Adrenal gland (tissue), 12 donors: ENCODE data around the gene LETMD1. TPM values are rescaled to one million over a fixed set of nuclear protein-coding genes. Genes with fewer than 3 reads are reported as not detected.

Experiments
- DNase-seq, 7 donors: peaks; one replicate each; pipeline ENCODE4 v3.0.0-alpha.2; 2019 to 2020
- H3K27ac ChIP-seq, 5 donors: fragments of 200-600 bp; sonication (generic) in 4 of 5; 1 replicate in 3 of 5; 2 replicates in 2 of 5; pipeline versions ENCODE4 v1.5.1 to v1.8.0; 2016 to 2020; ENCODE audit warnings: mild to moderate bottlenecking in 1 of 5
- H3K27me3 ChIP-seq: fragments of 200-600 bp; 2 replicates; pipeline ENCODE4 v1.8.0; 2021
- H3K36me3 ChIP-seq, 2 donors: fragments of 200-600 bp; replicated peaks in 1 of 2; 1 replicate in 1 of 2; 2 replicates in 1 of 2; pipeline versions ENCODE4 v1.5.1 to v1.8.0; 2018 to 2022
- H3K4me1 ChIP-seq, 2 donors: fragments of 200-600 bp; replicated peaks in 1 of 2; 1 replicate in 1 of 2; 2 replicates in 1 of 2; pipeline versions ENCODE4 v1.5.1 to v1.8.0; 2018 to 2021
- H3K4me3 ChIP-seq, 4 donors: fragments of 200-600 bp; sonication (generic) in 3 of 4; one replicate each; pipeline ENCODE4 v1.5.1; 2016 to 2018
- H3K9me3 ChIP-seq, 3 donors: fragments of 200-600 bp; sonication (generic) in 1 of 3; replicated peaks in 1 of 3; 1 replicate in 2 of 3; 2 replicates in 1 of 3; pipeline versions ENCODE4 v1.5.1 to v1.8.0; 2016 to 2021
- POLR2A ChIP-seq, 2 donors: fragments of 450-650 bp; IDR thresholded peaks; one replicate each; pipeline ENCODE4 v1.6.1; 2017; ENCODE audit warnings: antibody characterized with exemption in 2 of 2, mild to moderate bottlenecking in 2 of 2, moderate library complexity in 1 of 2
- WGBS, 4 donors: extraction: QIAGEN DNeasy Blood & Tissue Kit in 2 of 4; methylation state at CpG; one replicate each; pipeline versions ENCODE4 v1.1.5 to v1.1.7; 2013 to 2017; 5-methylcytosine and 5-hydroxymethylcytosine counted together
- intact Hi-C, 2 donors: fragments of 100-400 bp; cut with DNase I; formaldehyde crosslinking; loops; one replicate each; pipeline versions ENCODE4 v1.14.1 to v1.15.0; 2022 to 2023
- polyA plus RNA-seq, 3 donors: library from polyadenylated mRNA; stranded (reverse); fragments of 200-250 nt in 2 of 3; fragments of 350-450 nt in 1 of 3; fragmentation: Illumina TruSeq in 1 of 3; extraction: RNeasy Lipid Tissue Mini Kit (QIAGEN cat#74804) in 1 of 3; gene quantifications; one replicate each; pipeline ENCODE4 v1.2.3, GENCODE V29; 2013 to 2014
- total RNA-seq, 9 donors: library from RNA; depleted of rRNA in 4 of 9; stranded (reverse); fragments of >200 nt in 4 of 9; fragments of 120-200 nt in 1 of 9; fragmentation: NEBNext Ultra II Directional in 1 of 9; extraction: Animal tissue kit (Norgen Biotek cat#: 25700) in 1 of 9; gene quantifications; one replicate each; pipeline versions ENCODE4 v1.1.0 to v1.2.4, GENCODE V29; 2013 to 2023
- TF ChIP-seq, protein P1 (sequence below), 6 experiments: fragments of 450-650 bp in 4 of 6; fragments of 200-600 bp in 2 of 6; sonication (generic) in 1 of 6; IDR thresholded peaks; 1 replicate in 5 of 6; 2 replicates in 1 of 6; pipeline versions ENCODE4 v1.5.1 to v1.8.0; 2016 to 2021; ENCODE audit warnings: antibody characterized with exemption in 6 of 6, mild to moderate bottlenecking in 2 of 6, moderate library complexity in 1 of 6
- donor health status: healthy with polysubstance abuse.
- donor health status: Bipolar disorder and iron deficiency.
- donor health status: DM: yes; HTN: yes; CAD: no.
- donor health status: DM: no; HTN: no; CAD: no.
- donor health status: DM: no; HTN: no; CAD: no.
- donor health status: DM: yes; HTN: yes; CAD: no.

Gene LETMD1
- total and polyA plus RNA-seq, 12 donors = 37.7 to 122 (median 73.2) TPM

DNA sequence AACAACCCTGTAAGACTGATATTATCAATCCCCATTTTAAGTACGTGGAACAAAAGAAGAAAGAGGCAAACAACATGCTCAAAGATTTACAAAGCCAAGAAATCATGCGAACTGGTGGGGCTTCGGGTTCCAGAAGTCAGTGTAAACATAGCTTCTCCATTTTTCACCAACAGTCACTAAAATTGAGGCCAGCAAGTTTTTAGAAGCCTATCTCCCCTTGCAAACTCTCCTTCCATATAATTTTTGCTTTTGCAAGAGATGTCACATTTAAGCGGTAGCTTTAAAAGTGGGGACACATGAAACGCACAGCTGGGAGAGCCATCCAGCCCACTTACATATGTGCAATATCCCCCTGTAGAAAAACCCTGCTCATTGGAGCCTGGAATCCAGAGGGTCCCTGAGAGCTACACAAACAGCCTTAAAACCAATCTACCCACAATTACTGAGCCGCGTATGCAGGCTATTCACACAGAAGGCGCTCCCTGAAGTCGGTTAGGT is 22.7 kb upstream of the LETMD1 start:
- WGBS, 4 donors = 10 to 12% (median 11%) methylated on average over 9 of the region's 9 CpGs
- DNase-seq = no peak

DNA sequence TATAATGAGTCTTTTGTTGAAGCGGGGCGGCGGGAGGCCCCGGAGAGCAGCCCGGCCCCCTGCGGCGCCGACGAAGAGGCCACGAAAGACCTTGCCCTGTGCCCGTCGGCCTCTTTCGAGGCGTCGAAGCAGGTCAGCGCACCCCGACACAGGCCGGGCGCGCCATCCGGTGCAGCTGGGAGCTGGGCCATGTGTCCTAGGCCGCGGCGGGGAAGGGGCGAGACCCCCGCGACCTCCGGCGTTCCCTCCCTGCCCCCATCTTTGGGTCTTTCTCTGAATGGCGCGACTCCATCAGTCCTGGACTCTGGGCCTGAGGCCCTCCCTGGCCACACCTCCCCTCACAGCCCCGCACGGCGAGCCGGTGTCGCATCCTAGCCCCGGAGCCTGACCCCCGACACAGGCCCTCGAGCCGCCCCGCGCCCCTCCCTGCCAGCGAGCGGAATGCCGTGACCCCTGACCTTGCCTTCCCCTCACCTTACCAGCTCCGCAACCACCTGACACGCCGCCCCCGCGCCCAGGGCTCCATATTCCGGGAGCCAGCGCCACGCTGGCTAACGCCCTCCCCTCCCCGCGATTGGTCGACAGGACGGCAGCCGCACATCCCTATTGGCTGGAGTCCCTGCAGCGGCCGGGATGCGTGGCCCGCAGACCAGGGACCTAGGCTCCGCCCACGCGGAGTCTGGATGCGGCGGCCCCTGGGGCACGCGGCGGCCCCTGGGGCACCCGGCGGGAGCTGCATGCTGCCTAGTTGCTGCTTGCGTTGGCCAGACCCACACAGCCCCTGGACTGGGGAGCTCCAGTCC is 22.1 kb upstream of the LETMD1 start, which contains the start of gene SLC11A2:
TSS of gene SLC11A2 (minus strand) at position 549 of the 803 bp plus-strand sequence. CDS start 15,656 bp downstream, outside the sequence.
- H3K4me1 ChIP-seq = peaks cover 10 to 33% of the 10 kb centered on the region in 2 donors
- peak within 1 kb of the TSS; percentile 9 to 73 (median 61) for H3K4me3 ChIP-seq
- H3K9me3 ChIP-seq = no peaks in the 10 kb centered on the region
- TF ChIP-seq, protein P1, sequence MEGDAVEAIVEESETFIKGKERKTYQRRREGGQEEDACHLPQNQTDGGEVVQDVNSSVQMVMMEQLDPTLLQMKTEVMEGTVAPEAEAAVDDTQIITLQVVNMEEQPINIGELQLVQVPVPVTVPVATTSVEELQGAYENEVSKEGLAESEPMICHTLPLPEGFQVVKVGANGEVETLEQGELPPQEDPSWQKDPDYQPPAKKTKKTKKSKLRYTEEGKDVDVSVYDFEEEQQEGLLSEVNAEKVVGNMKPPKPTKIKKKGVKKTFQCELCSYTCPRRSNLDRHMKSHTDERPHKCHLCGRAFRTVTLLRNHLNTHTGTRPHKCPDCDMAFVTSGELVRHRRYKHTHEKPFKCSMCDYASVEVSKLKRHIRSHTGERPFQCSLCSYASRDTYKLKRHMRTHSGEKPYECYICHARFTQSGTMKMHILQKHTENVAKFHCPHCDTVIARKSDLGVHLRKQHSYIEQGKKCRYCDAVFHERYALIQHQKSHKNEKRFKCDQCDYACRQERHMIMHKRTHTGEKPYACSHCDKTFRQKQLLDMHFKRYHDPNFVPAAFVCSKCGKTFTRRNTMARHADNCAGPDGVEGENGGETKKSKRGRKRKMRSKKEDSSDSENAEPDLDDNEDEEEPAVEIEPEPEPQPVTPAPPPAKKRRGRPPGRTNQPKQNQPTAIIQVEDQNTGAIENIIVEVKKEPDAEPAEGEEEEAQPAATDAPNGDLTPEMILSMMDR (IDR thresholded peaks at IDR 0.05) = peak in 2 of 6 experiments; percentile 26 to 34
- TF ChIP-seq POLR2A (IDR thresholded peaks at IDR 0.05) = peak; percentile 44 to 67
- no peaks in the 10 kb centered on the region for H3K36me3 ChIP-seq
- DNase-seq = peak; percentile 95 to 98 (median 97)
- WGBS, 4 donors = 0 to 1% (median 1%) methylated on average over 36 to 74 of the region's 74 CpGs
- no peaks in the 10 kb centered on the region for H3K27me3 ChIP-seq
- H3K27ac ChIP-seq = peak within 1 kb of the TSS; percentile 56 to 98 (median 93)
- intact Hi-C loops = no loop called here

More for the DNA sequence above, 22.7 kb upstream of the LETMD1 start:
- peak overlapping the region; percentile 56 to 98 (median 93) for H3K27ac ChIP-seq
- no peaks in the 10 kb centered on the region for H3K36me3 ChIP-seq
- peak overlapping the region; percentile 9 to 73 (median 61) for H3K4me3 ChIP-seq
- H3K9me3 ChIP-seq = no peaks in the 10 kb centered on the region
- peaks cover 10 to 34% of the 10 kb centered on the region in 2 donors for H3K4me1 ChIP-seq
- no peak for TF ChIP-seq POLR2A (IDR thresholded peaks at IDR 0.05)
- TF ChIP-seq, protein P1 (IDR thresholded peaks at IDR 0.05) = no peak
- no peaks in the 10 kb centered on the region for H3K27me3 ChIP-seq
- intact Hi-C loops = no loop called here

DNA sequence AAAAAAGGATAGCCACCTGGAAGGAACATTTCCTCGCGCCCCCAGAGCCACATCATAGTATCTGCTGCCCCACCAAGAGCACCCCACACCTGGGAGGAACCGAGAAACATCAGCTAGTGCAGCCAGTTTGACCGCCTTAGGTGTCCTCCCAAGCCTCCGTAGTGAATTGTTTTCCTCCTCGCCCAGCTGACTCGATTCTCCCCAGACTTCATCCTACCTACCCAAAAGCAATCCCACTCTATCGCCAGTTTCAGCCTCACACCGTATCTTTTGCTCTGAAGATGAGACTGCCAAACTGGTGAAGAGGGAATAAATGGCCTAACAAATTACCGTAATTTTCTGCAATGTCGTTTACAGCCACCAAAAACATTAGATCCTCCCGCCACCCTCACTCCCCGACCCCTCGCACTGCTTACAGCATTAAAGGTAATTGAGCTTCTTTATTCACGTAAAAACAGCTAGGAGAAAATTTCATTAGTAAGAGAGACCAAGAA is 20.7 kb upstream of the LETMD1 start:
- Histone ChIP-seq H3K27ac (no peak overlapping the region), H3K9me3 (no peaks in the 10 kb centered on the region), H3K27me3 (no peaks in the 10 kb centered on the region), H3K4me3 (no peak overlapping the region), H3K36me3 (no peaks in the 10 kb centered on the region), H3K4me1 (peaks cover 10 to 19% of the 10 kb centered on the region in 2 donors)
- intact Hi-C loops = no loop called here
- peak in 1 of 7 donors; percentile 49 for DNase-seq
- 92 to 94% (median 93%) methylated on average over 15 of the region's 15 CpGs for WGBS, 4 donors
- TF ChIP-seq, protein P1 (IDR thresholded peaks at IDR 0.05) = no peak
- no peak for TF ChIP-seq POLR2A (IDR thresholded peaks at IDR 0.05)

DNA sequence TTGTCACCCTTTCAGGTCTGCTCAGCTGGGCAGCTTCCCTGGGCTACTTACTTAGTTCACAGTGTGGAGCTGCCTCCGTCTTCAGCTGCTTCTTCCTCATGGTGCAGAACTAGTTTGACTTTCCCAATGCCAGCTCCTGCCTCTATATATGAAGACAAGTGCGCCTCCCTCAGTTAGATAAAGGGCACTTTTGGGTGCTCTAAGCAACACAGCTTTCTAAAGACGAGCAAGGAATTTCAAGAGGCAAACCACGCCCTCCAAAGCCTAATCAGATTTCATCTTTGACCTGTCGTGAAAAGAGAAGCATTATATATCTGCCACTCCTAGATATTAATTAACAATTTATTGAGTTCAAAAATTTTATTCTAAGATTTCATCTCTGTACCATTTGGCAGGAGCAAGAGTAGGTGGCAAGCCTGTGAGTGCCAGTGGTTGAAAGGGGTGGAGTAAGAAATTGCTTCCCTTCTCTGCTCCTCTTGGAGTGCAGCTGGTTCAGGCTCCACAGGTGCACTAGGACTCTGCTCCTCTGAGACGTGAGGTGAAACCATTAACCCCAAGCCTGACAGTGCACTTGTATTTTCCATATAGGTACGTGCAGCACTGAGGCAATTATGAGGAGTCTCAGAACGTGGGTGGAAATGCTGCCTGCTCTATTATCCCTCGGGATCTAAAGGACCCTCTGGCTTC is 19.9 kb upstream of the LETMD1 start:
- DNase-seq = peak in 5 of 7 donors; percentile 28 to 61 (median 39)
- peaks cover 9 to 10% of the 10 kb centered on the region in 2 donors for H3K4me1 ChIP-seq
- no peaks in the 10 kb centered on the region for H3K9me3 ChIP-seq
- H3K36me3 ChIP-seq = no peaks in the 10 kb centered on the region
- TF ChIP-seq POLR2A (IDR thresholded peaks at IDR 0.05) = no peak
- TF ChIP-seq, protein P1 (IDR thresholded peaks at IDR 0.05) = peak in 5 of 6 experiments; percentile 9 to 41 (median 31)
- no peaks in the 10 kb centered on the region for H3K27me3 ChIP-seq
- H3K27ac ChIP-seq = no peak overlapping the region
- intact Hi-C loops = no loop called here
- no peak overlapping the region for H3K4me3 ChIP-seq
- WGBS, 4 donors = 30 to 44% (median 35%) methylated on average over 9 of the region's 9 CpGs
